ENCODE measurements around the gene ENTHD1.
A peak's percentile ranks its signal among the peaks of the same experiment; 100 is the strongest.

ENTHD1 gene

GRCh38 chr22:39901565-39902146, 8.1 kb upstream of the ENTHD1 start:
- TF ChIP-seq CTCF (IDR thresholded peaks at IDR 0.05; ENCODE audit: insufficient read depth, low read depth, low read length, missing control alignments): no peak
- H3K4me3 ChIP-seq (ENCODE audit: low read depth, low read length): peak overlapping the region; percentile 60

GRCh38 chr22:39900306-39901227, 7.0 kb upstream of the ENTHD1 start, which contains the start of gene GRAP2:
GRAP2 (plus strand) TSS chr22:39901084; CDS start chr22:39947107, 46,023 bp downstream.
- no peak for TF ChIP-seq CTCF (IDR thresholded peaks at IDR 0.05; ENCODE audit: insufficient read depth, low read depth, low read length, missing control alignments)
- DNase-seq (ENCODE audit: low read depth): peak; percentile 92
- H3K4me3 ChIP-seq (ENCODE audit: low read depth, low read length): peak within 1 kb of the TSS; percentile 60

More at GRCh38 chr22:39901565-39902146, 8.1 kb upstream of the ENTHD1 start:
- DNase-seq (ENCODE audit: low read depth): no peak

GRCh38 chr22:39898997-39899396, 5.4 kb upstream of the ENTHD1 start:
- H3K4me3 ChIP-seq (ENCODE audit: low read depth, low read length): no peak overlapping the region; the same call in 1 of the 2 replicates
- DNase-seq (ENCODE audit: low read depth): peak; percentile 89
- TF ChIP-seq CTCF (IDR thresholded peaks at IDR 0.05; ENCODE audit: insufficient read depth, low read depth, low read length, missing control alignments): no peak

- TF ChIP-seq CTCF (IDR thresholded peaks at IDR 0.05; ENCODE audit: insufficient read depth, low read depth, low read length, missing control alignments): no peak
- no peak for DNase-seq (ENCODE audit: low read depth)
- H3K4me3 ChIP-seq (ENCODE audit: low read depth, low read length): no peak overlapping the region
Measured at GRCh38 chr22:39897841-39898240, 4.3 kb upstream of the ENTHD1 start.

GRCh38 chr22:39896313-39896996, 2.9 kb upstream of the ENTHD1 start:
- H3K4me3 ChIP-seq (ENCODE audit: low read depth, low read length): no peak overlapping the region
- TF ChIP-seq CTCF (IDR thresholded peaks at IDR 0.05; ENCODE audit: insufficient read depth, low read depth, low read length, missing control alignments): no peak
- no peak for DNase-seq (ENCODE audit: low read depth)

GRCh38 chr22:39895682-39896081, 2.1 kb upstream of the ENTHD1 start:
- H3K4me3 ChIP-seq (ENCODE audit: low read depth, low read length): no peak overlapping the region
- TF ChIP-seq CTCF (IDR thresholded peaks at IDR 0.05; ENCODE audit: insufficient read depth, low read depth, low read length, missing control alignments): no peak
- DNase-seq (ENCODE audit: low read depth): no peak
